HG02610 (cell line): ENCODE data around the gene CRYBA4.

ENCODE experiments used
- ATAC-seq: cut with Tn5 transposase; IDR thresholded peaks from one replicate; pipeline ENCODE4 v1.9.1; 2021; ENCODE audit warnings: mild to moderate bottlenecking, moderate library complexity; ENCODE audit not compliant: unreplicated experiment

The CRYBA4 gene

DNA sequence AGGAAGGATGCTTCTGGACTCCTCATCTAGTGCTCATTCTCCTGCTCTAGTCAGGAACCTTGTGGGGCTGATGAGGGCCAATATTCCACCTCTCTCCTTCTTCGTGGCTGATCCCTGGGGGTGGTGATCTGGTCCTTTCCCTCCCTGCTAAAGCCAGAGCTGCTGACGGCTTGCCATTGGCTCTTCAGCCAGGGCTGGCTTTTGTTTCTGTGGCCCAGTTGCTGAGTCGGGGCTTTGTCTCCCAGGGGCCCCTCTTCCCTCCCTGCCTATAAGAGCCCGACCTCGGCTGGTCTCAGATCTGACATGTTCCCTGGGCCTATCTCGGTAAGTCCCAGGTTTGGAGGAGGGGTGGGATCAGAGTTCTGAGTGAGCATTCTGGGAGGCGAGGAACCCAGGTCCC is at the start of gene CRYBA4:
Gene CRYBA4 (plus strand): TSS at position 301 of the 400 bp plus-strand sequence. CDS start 634 bp downstream, outside the sequence.
- ATAC-seq: no peak

DNA sequence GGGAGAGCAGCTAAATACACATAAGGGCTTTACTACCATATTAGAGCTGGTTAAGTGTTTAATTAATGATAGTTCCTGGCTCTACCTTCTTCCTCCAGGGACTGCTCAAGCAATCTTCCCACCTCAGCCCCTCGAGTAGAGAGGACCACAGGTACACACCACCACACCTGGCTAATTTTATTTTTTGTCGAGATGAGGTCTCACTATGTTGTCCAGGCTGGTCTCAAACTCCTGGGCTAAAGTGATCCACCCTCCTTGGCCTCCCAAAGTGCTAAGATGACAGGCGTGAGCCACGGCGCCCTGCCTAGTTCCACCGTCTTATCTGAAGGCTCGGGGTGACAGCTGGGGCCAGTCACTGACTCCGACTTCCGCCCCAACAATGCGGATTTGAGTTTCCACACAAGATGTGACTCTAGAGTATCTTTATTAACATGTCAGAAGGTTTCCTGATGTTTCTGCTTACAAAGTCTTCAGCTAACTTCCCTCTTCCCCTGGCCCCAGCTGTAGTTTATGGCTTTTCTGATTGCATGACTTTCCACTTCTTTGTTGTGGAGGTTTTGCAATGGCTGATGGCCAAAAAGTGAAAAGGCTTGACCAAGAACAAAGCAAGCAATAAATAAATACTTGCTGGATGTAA is 48.6 kb upstream of the CRYBA4 start:
- ATAC-seq: no peak

DNA sequence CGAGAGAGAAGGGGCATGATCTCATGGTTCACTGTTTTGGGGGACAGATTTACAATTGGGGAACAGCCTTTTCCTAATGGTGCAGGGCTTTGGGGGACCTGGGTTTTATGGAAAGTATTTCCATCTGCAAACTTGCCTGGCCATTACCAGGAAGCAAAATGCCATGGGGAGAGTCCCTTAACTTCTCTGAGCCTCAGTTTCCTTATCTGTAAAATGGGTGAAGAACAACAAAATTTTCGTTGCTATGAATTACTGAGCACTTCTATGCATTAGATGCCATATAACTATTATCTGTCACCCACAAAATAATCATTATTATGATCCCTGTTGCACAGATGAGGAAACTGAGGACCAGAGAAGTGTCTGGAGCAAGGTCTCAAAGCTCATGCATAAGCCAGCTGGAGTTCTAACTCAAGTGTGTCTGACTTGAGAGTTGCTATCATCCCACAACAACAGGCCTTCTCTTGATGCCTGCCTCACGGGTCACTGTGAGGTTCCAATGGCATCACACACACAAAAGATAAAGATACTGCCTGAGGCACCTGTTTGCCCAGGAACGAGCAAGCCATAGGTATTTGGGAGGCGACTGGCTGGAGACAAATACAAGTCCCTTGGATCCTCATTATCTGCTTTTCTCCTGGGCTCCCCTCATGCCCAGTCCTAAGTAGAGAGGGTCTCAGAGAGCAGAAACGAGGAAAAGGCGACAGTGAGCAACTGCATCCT is 47.6 kb upstream of the CRYBA4 start:
- ATAC-seq: no peak

DNA sequence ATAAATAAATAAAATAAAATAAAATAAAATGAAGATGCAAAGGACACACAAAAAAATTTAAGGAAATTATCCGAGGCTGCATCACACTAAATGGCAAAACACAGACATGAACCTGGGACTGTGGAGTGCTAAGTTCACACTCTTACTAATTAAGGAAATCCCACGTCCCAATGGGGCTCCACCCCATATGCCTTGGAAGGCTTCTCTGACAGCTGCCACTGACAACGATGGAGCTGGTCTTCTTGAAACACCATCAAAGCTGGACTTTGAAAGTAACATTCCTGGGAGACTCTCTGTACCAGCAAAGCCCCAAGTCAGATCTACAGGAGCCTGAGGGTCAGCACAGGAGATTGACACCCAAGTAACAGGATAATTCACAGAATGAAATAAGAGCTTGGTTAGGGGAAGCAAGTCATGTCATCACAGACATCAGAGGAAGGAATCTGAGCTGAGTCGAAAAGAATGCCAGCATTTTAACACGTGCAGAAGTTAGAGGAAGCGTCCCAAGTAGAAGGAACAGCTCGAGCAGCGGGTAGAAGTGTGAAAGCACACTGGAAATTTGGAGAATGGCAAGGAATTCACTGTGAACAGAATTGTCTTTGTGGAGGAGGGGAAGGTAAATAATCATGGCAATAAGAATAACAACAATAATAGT is 45.6 kb upstream of the CRYBA4 start:
- ATAC-seq: no peak

DNA sequence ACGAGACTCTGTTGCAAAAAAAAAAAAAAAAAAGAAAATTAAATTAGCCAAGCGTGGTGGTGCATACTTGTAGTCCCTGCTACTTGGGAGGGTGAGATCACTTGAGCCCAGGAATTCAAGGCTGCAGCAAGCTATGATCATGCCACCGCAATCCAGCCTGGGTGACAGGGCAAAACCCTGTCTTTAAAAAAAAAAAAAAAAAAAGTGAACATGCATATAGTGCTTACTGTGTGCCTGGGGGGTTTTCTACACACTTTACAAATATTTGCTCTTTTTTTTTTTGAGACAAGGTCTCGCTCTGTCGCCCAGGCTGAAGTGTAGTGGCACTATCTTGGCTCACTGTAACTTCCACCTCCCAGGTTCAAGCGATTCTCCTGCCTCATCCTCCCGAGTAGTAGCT is 44.7 kb upstream of the CRYBA4 start:
- ATAC-seq: no peak

DNA sequence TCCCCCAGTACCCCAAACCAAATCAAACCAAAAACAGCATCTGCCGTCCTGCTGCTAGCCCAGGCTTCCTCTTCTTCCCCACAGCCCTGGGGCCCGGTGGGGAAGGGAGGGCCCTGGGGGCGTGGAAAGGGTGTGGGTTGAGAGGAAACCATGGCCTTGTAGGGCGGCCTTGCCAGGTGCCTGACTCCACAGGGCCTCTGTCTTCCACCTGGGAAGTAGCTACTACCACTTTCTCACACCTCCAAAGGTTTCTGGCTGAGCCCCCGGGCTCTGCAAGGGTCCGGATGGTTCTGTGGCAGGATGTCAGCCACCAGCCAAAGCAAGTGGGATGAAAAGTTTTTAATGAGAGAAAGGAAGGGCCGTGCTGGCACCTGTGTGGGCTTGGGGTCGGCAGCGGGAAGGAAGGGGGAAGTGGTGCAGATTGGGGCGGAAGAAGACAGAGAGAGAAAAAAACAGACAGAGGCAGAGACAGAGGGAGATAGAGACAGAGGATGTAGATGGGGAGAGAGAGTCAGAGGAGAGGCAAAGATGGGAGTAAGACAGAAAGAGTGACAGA is 42.4 kb upstream of the CRYBA4 start:
- peak; percentile 71 for ATAC-seq

DNA sequence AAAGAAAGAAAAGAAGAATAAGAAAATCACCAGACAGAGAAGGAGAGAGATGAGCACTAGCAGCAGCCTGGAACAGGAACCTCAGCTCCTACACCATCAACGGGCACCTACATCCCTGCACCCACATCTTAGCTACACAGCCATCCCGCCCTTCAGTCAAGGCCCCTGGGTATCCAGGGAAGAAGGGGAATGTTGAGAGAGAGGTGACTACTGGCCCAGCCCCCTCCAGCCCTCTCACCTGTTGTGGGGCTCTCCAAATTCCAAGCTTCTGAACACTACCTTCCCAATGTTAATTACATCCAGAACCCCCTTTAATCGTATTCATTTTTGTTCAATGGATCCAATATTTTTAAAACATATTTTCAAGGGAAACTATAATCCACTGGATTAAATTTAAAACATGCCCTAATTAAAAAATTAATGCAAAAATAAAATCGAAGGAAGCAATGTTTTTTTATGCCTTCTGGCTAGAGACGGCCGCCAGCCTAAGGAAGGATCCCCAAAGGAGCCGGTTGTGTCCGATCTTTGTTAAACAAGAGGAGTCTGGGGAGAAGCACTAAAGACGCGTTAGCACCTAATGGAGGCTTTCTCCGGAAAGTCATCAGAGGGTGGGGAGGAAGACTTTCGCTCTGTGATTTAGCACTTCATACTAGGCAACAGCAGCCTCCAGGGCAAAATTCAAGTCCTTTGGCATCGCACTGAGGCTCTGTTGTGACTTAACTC is 41.4 kb upstream of the CRYBA4 start:
- ATAC-seq: no peak

DNA sequence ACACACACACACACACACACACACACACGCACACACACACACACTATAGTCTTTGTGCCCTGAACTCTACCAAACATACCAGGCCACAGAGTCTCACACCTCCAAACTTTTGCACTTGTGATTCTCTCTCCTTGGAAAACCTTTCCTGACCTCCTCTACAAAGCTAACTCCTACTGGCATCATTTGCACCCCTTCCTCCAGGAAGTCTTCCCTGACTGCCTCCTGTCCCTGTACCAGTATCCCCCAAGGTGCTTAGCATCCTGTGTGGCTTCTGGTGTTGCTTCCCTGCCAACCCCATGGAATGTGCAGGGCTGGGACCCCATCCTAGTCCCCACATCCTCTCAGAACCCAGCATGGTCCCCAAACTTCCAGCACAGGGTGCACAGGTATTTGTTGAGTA is 40.7 kb upstream of the CRYBA4 start:
- ATAC-seq: no peak

DNA sequence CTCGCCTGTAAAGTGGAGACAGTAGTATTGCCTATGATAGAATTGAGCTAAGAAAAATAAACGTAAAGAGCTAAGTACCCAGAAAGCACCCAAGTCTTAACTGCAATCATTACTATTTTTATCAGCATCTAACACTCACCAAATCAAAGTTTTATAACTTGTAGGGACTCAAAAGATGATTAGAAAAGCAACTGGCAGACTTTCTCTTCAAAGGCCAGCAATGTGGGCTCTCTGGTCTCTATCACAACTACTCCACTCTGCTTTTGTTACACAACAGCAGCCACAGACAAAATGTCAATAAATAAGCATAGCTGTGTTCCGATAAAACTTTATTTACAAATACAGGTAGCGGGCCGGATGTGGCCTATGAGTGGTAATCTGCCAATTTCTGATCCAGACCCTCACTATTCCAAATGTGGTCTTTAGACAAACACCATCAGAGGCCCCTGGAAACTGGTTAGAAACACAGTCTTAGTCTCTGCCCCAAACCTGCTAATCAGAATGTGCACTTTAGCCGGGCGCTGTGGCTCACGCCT is 40.1 kb upstream of the CRYBA4 start:
- ATAC-seq: no peak

DNA sequence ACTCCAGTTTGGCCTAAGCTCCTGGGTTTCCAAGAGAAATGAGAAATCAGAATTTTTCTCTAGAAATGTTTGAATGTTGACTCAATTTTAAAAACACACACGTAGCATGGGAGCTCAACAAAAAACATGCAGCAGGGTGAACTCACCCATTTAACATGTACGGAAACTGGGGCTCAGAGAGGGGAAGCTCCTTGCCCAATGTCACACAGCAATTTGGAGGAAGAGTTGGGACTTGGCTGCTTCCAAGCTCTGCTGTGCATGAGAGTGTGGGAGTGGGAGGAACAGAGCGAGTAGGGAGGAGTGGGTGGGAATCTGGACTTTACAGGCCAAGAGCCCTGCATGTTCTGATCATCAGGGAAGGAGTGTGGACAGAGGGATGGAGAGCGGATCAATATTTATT is 37.8 kb upstream of the CRYBA4 start:
- ATAC-seq: no peak

DNA sequence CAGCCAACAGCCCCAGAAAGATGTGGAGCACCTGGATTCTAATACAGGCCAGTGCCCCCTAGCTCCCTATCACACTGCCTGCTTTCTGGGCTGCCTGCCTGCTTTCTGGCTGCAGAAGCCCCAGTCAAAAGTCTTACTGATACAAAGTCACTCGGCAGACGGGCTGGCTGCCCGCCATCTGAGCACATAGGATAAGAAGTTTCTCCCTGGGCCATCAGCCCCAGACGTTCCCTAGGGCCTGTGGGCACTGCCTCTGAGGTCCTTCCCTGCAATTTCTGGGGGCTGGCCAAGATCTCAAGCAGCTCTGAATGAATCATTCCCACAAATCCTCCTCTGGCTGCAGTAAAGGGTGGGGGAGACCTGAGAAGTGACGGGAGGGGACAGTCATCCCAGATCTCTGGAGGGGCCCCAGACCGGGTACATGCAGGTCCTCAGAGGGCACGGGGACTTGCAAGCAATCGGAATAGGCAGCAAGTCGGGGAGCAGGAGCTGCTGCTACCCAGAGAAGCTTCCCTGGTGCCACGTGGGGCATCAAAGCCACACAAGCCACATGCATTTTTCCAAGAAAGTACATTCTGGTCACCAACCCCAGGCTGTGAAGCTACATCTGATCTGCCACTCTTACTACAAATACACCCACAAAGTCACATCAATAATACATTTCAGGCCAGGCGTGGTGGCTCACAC is 36.5 kb upstream of the CRYBA4 start:
- no peak for ATAC-seq

DNA sequence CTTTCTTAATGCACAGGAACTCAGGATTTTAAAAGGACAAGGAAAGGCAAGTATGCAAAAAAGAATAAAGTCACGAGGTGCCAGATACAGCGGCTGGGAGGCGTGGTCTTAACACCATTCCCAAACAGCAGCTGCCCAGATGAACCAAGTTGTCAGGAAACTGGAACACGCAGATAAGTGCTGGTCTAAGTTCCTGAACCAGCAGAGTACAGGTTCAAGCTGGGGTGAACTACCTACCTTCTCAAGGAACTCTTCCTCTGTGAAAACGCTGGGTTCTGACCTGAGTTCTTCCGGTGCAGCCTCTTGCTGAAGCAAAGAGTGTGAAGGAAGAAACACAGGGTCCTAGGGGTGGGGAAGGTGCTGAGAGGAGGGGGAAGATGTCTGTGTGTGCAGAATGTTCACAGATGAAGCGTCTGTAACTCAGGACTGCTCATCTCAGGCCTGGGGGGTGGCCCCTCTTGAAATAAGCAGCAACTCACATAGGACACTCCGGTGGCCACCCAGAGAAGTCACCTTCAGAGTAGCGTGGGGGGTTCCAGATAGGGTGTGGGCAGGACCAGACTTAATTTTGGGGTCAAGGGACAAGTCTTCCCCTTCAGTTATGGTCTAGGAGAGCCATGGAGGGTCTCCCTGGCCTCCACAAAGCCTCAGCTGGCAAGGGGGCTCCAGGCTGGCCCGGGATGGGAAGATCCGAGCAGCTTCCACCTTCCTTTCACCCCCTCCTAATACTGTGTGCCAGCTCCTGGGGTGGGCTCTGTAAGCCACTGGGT is 35.0 kb upstream of the CRYBA4 start:
- no peak for ATAC-seq

DNA sequence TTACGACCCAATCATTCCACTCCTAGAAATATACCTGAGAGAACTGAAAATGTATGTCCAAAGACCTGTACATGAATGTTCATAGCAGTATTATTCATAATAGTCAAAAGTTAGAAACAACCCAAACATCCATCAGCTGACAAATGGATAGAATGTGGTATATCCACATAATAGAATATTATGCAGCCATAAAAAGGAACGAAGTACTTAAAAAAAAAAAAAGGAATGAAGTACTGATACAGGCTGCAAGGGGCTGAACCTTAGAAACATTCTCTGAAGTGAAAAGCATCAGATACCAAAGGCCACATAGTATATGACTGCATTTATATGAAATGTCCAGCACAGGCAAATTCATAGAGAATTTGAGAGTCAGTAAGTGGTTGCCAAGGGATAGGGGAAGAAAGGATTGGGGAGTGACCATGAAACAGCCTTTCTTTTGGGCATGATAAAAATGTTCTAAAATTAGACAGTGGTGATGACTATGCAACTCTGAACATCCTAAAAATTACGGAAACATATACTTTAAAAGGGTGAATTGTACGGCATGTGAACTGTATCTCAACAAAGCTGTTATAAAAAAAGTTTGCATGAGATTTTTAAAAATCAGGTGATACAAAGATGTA is 33.7 kb upstream of the CRYBA4 start:
- no peak for ATAC-seq

DNA sequence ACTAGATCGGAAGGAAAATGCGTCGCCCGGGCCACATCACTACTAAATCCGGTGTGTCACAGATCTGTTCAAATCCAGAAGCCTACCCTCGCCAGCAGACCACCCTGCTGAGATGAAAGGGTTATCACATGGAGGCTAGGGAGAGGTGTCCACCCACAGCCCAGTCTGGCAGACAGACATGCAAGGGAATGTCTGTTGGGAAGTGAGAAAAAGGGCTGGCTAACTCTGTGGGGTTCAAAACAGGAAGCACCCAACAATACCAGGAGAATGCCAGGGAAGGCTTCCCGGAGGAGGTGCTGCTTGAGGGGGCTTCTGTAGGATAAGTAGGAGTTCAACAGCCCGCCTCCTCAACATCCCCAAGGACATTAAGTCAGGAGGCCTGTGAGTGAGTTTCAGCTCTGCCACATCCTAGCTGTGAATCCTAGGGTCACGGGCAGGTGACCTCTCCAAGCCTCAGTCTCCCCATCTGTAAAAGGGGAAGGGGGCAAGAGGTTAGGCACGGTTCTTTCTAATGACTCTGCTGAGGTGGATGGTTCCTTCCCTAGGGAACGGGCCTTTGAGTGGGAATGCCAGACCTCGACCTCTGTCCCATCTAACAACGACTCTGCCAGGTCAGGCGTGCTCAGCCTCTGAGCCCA is 32.9 kb upstream of the CRYBA4 start:
- ATAC-seq: no peak

DNA sequence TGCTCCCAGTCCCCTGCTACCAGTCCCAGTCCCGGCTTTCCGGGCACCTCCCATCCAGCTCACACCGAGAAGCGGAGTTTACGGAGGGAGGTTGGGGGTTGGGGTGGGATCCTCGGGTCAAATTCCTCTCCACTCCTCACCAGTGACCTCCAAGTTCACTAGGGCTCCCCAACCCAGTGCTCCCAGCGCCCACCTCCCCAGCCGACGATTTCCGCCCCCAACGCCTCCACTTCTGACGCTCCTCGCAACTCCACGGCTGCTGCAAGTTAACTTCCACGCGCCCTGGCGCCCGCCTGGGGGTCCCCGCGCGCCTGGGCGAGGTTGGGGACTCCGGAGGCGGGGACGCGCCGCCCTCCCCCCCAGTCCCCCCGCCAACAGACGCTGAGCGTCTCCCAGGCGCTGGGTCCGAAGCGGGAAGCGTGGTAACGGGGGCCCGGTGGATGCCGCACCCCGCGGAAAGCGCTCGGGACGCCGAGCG is 32.4 kb upstream of the CRYBA4 start:
- ATAC-seq: peak; percentile 11

DNA sequence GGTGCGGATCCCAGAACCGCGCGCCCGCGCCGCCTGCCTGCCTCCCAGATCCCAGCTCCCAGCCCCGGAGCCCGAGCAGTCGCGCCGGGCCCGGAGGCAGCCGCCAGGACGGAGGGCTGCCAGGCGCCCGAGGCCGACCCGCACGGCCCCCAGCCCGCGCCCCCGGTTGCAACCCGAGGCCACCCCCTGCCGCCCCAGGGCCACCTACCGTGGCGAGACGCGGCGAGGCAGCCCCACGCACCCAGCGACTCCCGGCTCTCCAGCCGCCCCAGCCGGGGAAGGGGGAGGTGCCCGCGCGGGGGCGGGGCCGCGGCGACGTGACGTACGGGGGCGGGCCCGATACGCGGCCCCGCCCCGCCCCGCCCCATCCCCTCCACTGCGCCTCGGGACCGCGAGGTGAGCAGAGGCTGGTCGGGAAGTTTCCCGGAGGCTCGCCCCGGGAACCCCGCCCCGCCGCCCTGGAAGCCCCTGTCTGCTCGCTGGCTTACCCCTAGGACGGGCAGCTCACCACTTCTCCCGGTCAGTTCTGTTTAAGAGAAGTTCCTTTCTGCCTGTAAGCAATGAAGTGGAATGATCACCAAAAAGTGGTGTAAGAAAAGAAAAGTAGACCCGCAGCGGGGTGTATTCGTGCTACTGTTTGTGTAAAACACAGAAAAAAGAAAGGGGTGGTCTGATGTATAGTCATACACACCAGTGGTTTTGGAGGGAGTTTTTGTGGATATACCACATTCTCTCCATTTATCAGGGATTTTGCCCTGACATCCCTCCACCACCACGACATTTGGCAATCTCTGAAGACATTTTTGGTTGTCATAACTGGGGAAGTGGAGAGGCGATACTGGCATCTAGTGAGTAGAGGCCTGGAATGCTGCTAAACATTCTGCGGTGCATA is 31.7 kb upstream of the CRYBA4 start, which contains the start of gene TPST2:
Gene TPST2 (minus strand): TSS at position 288 of the 892 bp plus-strand sequence. CDS start 48,502 bp downstream, outside the sequence.
- peak; percentile 61 for ATAC-seq

DNA sequence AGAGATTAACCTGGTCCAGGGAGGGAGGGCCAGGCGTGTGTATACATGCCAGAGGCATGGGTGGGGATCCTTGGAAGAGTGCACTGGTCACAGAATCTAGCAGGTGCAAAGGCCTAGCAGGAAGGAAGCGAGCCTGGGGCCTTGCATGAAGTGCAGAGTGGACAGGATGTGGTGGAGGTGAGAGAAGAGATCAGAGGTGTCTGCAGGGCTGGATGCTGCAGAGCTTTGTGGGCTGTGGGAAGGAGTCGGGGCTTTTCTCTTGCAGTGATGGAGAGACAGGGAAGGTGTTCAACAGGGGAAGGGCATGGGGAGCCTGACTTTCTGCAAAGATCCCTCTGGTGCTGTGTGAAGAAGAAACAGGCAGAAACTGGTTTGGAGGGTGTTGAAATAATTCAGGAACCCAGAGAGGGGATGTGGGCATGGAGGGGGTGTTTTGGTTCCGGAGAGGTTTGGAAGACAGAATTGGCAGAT is 29.3 kb upstream of the CRYBA4 start:
- ATAC-seq: peak; percentile 46
